Measurements from ENCODE around the gene GMPPA. TPM values are rescaled to one million over a fixed set of nuclear protein-coding genes. Genes with fewer than 3 reads are reported as not detected.
A peak's percentile ranks its signal among the peaks of the same experiment; 100 is the strongest.

The GMPPA gene
- total RNA-seq, 1 experiment from 2014 or later, result 78.1 TPM

DNA sequence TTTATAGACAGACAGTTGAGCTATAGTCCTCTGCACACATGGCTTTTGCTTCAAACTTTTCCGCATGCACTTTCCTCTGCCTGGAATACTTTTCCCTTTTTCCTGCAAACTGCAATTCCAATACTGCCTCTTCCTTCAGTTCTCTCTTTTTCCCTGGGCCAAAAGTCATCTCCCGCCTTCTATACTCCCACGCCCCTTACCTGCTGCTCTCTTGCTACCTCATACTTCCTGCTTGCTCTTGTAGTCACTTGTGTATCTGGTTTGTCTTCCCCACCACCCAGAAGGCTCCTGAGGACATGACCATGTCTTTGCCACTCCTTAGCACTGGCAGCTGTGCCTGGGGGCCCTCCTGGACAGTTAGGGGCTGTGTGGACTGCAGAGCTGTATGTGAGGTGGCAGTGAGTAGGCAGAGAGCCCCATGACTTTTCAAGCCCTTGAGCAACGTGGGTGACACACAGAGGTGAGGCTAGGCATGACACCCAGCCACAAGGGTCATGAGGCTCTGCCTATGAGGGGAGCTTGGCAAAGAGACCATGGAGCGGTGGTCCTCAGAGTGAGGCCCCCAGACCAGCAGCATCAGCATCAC lies 40.8 kb upstream of the GMPPA start:
- H3K4me1 ChIP-seq (ENCODE audit: insufficient read depth, low read length), result peaks cover 35% of the 10 kb centered on the region
- H3K9me3 ChIP-seq (ENCODE audit: low read length), result no peaks in the 10 kb centered on the region
- 0 out of 2 replicates have a peak overlapping the region, but pooled peaks have one; percentile 27 for H2AFZ ChIP-seq (ENCODE audit: low read length)
- H3K27ac ChIP-seq (ENCODE audit: low read length), result peak overlapping the region; percentile 55
- H3K9ac ChIP-seq (ENCODE audit: low read length), result no peak overlapping the region
- ATAC-seq (peak; percentile 18), DNase-seq (peak; percentile 58)
- no peaks in the 10 kb centered on the region for H3F3A ChIP-seq (ENCODE audit: low read length, unreplicated experiment)
- no peaks in the 10 kb centered on the region for H3K79me2 ChIP-seq (ENCODE audit: low read length)
- CTCF ChIA-PET, result interaction anchor here (0.6 kb wide), 1 partner anchor 64 kb away, joined by 4 read pairs; no protein-coding TSS in a partner anchor
- TF ChIP-seq EZH2 (IDR thresholded peaks at IDR 0.05; ENCODE audit: low read length, unreplicated experiment), result no peak
- TF ChIP-seq EZH2phosphoT487 (IDR thresholded peaks at IDR 0.05; ENCODE audit: borderline replicate concordance, low read length), result no peak
- TF ChIP-seq, protein P1, sequence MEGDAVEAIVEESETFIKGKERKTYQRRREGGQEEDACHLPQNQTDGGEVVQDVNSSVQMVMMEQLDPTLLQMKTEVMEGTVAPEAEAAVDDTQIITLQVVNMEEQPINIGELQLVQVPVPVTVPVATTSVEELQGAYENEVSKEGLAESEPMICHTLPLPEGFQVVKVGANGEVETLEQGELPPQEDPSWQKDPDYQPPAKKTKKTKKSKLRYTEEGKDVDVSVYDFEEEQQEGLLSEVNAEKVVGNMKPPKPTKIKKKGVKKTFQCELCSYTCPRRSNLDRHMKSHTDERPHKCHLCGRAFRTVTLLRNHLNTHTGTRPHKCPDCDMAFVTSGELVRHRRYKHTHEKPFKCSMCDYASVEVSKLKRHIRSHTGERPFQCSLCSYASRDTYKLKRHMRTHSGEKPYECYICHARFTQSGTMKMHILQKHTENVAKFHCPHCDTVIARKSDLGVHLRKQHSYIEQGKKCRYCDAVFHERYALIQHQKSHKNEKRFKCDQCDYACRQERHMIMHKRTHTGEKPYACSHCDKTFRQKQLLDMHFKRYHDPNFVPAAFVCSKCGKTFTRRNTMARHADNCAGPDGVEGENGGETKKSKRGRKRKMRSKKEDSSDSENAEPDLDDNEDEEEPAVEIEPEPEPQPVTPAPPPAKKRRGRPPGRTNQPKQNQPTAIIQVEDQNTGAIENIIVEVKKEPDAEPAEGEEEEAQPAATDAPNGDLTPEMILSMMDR (conservative IDR thresholded peaks at IDR 0.05; ENCODE audit: low read depth, low read length), result peak; percentile 41
- H3K9me2 ChIP-seq (replicated peaks; ENCODE audit: low read length), result no peaks in the 10 kb centered on the region
- BruUV-seq (replicated peaks), result no TSS peak
- intact Hi-C loops (cut with micrococcal nuclease), result loop anchor here (1.0 to 2.0 kb wide), 2 partner anchors 28 to 43 kb away; no protein-coding TSS in a partner anchor
- no peaks in the 10 kb centered on the region for H4K20me1 ChIP-seq (ENCODE audit: low read length)
- POLR2A ChIA-PET (ENCODE audit: unreplicated experiment), result no interaction called here
- H3K27me3 ChIP-seq (ENCODE audit: low read length), result no peaks in the 10 kb centered on the region
- H3K4me3 ChIP-seq (ENCODE audit: low read length), result no peak overlapping the region
- peak overlapping the region; percentile 42 for H3K4me2 ChIP-seq (ENCODE audit: low read length)
- H3K36me3 ChIP-seq (ENCODE audit: low read depth, low read length), result no peaks in the 10 kb centered on the region; the same call in 1 of the 2 replicates

DNA sequence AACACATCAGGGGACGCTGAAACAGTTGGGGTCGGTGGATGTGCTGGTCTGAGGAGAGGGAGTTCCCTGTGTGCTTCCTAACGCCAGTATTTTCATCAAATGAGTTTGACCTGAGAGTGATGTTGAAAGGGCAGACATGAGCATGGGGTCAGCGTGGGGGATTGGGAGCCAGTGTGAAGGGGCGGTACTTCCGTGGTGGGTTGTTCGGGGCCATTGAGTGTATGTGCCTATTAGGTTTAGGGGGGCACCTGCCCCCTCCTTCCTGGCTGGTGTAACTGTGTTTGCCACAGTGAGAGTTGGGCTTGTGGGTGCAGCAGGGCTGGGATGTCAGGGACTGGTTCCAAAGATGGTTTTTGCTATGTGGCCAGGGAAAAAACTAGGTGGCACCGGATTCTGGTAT lies 39.7 kb upstream of the GMPPA start:
- ChIA-PET POLR2A (ENCODE audit: unreplicated experiment) (no interaction called here), CTCF (interaction anchor here (1.0 kb wide), 3 partner anchors 51 to 71 kb away, joined by 3 to 15 read pairs (median 4); no protein-coding TSS in a partner anchor)
- H3K27ac ChIP-seq (ENCODE audit: low read length), result no peak overlapping the region
- peaks cover 23% of the 10 kb centered on the region for H3K4me1 ChIP-seq (ENCODE audit: insufficient read depth, low read length)
- H3K36me3 ChIP-seq (ENCODE audit: low read depth, low read length), result no peaks in the 10 kb centered on the region; the same call in 1 of the 2 replicates
- no peaks in the 10 kb centered on the region for H3F3A ChIP-seq (ENCODE audit: low read length, unreplicated experiment)
- H3K4me2 ChIP-seq (ENCODE audit: low read length), result no peak overlapping the region
- no peak overlapping the region for H3K9ac ChIP-seq (ENCODE audit: low read length)
- intact Hi-C loops (cut with micrococcal nuclease), result loop anchor here (1.0 to 2.0 kb wide), 2 partner anchors 29 to 42 kb away; no protein-coding TSS in a partner anchor
- no peak for DNase-seq
- no peaks in the 10 kb centered on the region for H3K9me2 ChIP-seq (replicated peaks; ENCODE audit: low read length)
- no peaks in the 10 kb centered on the region for H3K27me3 ChIP-seq (ENCODE audit: low read length)
- H3K79me2 ChIP-seq (ENCODE audit: low read length), result no peaks in the 10 kb centered on the region
- TF ChIP-seq EZH2phosphoT487 (IDR thresholded peaks at IDR 0.05; ENCODE audit: borderline replicate concordance, low read length), result no peak
- TF ChIP-seq, protein P1 (conservative IDR thresholded peaks at IDR 0.05; ENCODE audit: low read depth, low read length), result no peak
- TF ChIP-seq EZH2 (IDR thresholded peaks at IDR 0.05; ENCODE audit: low read length, unreplicated experiment), result no peak
- H4K20me1 ChIP-seq (ENCODE audit: low read length), result no peaks in the 10 kb centered on the region
- no peak overlapping the region for H2AFZ ChIP-seq (ENCODE audit: low read length)
- H3K9me3 ChIP-seq (ENCODE audit: low read length), result no peaks in the 10 kb centered on the region
- H3K4me3 ChIP-seq (ENCODE audit: low read length), result no peak overlapping the region
- BruUV-seq (replicated peaks), result no TSS peak
- no peak for ATAC-seq

All from PC-3 (cell line).